ENCODE results near the gene DSTN.
"Not testable (repeated sequence)": the region's sequence is repeated elsewhere in the genome, so short reads cannot be mapped to it uniquely, and the experiment has no call there.

DSTN gene

GRCh38 chr20:17653835-17654648, 84.2 kb downstream of the DSTN start:
- DNase-seq, result no peak

GRCh38 chr20:17654649-17655285, 84.9 kb downstream of the DSTN start:
- DNase-seq, result no peak

- DNase-seq, result no peak
Measured at GRCh38 chr20:17655286-17655651, 85.4 kb downstream of the DSTN start.

- DNase-seq, result no peak
Measured at GRCh38 chr20:17655865-17656479, 86.1 kb downstream of the DSTN start.

GRCh38 chr20:17657079-17657825, 87.4 kb downstream of the DSTN start:
- no peak for DNase-seq

GRCh38 chr20:17657898-17658647, 88.2 kb downstream of the DSTN start:
- no peak for DNase-seq

- no peak for DNase-seq
Measured at GRCh38 chr20:17658648-17658993, 88.7 kb downstream of the DSTN start.

GRCh38 chr20:17659344-17659743, 89.5 kb downstream of the DSTN start:
- DNase-seq, result not testable (repeated sequence)
